AG08396 (cell line): ENCODE data around the gene MRPS27.

Experiments used
- DNase-seq: peaks from one replicate; pipeline ENCODE4 v3.0.0; 2012; ENCODE audit warnings: low spot score, mixed read lengths

Gene MRPS27

DNA sequence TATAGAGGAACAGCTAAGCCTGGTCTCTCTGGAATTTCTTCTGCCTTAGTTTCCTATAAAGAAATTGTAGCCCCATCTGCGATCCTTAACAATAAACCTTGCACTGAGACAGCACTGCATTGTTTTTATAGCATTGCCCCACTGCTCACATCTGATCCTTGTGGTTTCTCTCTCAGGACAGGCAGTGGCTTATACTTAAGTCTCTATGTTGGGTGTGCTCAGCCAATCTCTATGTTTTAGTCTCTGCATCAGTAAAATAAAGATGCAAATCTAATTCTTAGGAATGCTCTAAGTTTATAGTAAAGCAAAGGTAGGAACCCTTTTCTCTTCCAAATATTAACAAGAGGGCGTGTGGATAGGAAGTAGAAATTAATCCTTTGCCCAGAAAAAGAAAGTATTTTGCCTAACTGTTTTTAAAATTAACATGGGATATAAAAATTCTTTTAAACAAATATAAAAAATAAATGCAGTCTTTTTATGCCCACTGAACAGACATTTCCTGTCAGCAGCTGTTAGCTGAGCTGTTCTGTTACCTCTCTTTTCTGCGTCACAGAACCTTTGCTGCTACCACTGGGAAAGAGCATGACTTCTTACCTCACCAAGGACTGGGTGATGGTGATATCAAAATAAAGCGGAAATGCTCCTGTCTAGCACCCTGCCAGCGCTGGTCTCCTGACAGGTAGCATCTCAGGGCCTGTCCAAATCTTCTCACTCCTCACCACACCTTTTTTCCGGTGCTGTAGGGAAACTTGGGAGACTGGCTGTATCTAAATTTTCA, 29.5 kb downstream of the MRPS27 start:
- DNase-seq, result no peak

DNA sequence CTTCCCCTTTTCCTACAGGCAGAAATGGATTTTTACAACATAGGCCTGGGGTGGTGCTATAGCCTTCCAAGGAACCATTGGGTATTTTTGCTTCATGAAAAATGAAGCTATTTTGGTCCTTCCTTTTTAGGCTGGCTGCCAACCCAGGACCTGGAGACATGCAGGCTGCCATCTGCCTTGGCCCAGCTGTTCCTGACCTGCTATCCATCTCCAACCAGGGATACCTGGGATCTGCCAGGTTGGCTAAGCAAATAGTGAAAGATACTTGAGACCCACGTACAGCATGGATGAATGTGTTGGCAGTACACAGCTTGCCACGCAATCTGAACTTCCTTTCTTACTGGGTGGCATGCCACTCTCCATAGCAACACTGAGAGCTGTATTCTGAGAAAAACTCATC, 31.1 kb downstream of the MRPS27 start:
- DNase-seq, result no peak

DNA sequence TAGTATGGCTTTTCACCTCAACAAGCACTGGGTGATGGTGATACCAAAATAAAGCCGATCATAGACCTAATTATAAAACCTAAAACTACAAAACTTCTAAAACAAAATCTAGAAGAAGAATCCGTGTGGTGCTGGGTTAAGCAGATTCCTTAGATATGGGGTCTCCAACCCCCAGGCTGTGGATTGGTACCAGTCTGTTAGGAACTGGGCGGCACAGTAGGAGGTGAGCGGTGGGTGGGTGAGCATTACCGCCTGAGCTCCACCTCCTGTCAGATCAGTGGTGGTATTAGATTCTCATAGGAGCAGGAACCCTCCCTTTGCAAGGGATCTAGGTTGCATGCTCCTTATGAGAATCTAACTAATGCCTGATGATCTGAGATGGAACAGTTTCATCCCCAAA, 33.2 kb downstream of the MRPS27 start:
- DNase-seq, result no peak

DNA sequence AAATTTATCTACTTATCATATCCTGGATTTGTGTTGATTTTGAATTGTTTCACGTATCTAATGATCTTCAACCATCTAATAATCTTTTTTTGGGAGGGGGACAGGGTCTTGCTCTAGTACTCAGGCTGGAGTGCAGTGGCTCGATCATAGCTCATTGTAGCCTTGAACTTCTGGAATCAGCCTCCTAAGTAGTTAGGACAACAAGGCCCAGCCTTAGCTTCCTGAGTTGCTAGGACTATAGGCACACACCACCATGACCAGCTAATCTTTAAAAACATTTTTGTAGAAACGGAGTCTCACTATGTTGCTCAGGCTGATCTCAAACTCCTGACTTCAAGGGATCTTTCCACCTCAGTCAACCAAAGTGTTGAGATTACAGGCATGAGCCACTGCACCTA, 34.6 kb downstream of the MRPS27 start:
- no peak for DNase-seq

DNA sequence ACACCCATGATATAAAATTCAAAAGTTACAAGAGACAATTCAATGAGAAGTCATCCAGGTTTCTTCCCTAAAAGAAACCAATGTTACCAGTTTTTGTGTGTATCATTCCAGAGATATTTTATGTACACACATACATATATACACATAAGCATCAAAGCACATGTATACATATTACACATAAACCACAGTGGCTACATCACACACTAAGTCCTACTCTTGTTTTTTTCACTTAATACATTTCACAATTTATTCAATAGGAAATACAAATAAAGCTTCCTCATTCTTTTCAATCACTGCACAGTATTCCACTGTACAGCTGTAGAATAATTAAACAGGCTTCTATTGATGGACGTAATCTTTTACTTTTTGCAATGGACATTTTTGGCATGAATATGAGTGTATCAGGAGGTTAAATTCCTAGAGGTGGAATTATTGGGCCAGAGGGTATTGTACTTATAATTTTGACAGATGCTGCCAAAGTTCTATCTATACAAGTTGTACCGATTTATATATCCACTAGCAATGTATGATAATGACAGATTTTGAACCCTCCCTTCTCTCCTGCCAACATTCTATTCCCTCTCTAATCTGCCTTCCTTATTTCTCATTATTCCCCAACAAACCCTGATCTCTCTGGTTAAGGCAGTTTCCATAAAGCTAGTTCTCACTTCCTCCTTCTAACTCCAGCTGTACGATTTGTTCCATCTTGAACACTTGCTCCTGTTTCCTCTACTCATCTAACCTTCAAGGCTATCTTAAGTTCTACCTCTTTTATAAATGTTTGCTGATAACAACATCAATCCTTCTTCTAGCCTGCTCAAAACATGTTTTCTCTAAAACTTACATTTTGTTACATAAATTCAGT, 35.2 kb downstream of the MRPS27 start:
- DNase-seq, result no peak

DNA sequence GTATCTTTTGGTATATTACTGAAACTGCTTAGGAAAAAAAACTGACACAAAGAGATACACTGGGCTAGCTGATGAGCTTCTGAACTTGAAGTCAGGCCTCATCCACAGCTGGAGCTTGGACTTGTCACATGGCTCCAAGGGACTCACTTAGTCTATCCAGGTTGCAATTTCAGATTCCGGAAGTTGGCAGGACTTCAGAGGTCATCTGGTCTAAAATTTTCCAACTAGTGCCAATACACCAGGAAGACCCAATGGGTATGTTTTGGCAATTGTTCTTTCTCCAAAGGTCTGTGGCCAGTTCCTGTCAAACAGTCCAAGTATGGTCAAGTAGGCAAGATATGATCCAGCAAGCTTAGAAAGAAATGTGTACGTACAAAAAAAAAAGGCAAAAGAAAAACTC, 36.7 kb downstream of the MRPS27 start:
- DNase-seq, result no peak

DNA sequence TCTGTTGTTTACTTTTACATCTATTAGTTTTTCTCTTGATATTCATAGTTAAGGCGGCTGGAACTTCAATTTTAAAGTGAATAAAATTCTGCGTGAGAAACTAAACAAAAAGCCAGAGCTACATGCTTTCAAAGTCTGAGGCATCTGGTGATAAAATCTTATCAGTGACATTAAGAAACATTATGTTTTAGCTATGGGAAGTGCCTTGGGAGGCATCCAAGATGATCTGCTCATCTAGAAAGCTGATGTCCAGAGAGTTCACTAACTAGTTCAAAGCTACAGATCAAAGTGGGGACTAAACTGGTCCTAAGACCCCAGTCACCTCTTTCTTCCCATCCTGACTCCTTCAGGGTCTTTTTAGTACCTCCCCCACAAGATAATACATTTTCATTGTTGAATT, 37.2 kb downstream of the MRPS27 start:
- DNase-seq, result peak; percentile 9

DNA sequence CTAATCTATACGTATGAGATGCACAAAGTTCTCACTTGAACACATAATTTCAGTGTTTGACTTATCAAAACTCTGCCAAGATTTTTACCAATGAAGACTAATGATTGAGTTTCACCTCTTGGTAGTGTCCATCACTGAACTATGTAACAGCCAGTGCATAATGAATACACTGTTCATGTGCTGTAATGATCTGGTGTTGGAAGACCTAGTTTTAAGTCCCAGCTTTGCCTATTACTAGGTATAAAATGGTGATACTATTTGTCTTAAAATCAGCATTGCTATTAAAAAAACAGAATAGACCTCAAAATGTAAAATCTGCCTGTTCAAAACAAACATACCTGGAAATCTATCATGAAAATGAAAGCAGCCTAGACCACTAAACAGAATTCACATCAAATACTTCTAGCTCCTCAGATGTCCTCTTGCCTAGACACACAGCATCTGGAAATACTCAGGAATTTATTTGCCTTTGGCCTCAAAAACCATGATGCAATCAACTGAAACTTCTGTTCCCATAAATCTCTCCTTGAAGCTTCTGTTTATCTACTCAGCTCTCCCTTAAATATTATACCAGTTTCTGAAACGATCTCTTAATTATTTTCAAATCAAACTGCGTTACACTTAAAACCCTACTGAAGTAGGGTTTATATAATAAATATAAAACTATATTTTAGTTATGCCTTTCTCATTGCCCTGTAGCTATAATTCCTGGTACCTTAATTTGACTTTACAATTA, 38.1 kb downstream of the MRPS27 start:
- peak; percentile 43 for DNase-seq

DNA sequence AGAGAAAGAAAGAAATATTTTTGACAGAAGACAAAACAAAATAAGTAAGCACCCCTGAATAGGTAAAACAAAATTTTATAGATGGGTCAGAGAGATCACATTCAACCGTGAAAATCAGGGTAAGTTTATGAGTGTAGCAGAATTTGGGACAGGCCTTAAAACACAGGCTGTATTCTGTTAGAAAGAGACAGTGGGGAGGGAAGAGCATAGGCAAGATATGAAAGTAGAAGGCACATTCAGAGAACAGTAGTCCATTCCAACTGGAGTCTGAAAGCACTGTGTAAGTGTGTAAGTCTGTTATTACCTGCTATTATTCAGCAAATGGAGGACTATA, 38.6 kb downstream of the MRPS27 start:
- no peak for DNase-seq

DNA sequence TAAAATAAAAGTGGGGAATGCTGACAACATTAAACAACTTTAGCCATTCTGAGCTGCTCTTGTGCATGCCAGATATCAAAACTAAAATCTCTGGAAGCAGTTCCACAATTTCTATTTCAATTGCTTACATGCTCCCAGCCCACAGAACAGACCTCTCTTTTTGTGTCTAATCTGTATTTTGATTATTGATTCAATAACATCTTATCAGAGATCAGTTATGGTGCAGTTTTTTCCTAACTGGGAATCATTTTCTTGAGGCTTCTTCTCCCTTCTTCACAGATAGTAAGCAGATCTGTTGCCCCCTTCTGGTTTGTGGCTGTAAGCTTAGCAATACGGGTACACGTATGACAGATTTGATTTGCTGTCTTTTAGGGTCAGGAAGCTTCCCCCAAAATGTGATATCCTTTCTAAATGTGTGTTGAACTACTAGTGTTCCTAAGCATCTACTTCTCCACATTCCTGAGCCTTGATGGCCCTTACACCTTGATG, 39.4 kb downstream of the MRPS27 start:
- peak; percentile 37 for DNase-seq

DNA sequence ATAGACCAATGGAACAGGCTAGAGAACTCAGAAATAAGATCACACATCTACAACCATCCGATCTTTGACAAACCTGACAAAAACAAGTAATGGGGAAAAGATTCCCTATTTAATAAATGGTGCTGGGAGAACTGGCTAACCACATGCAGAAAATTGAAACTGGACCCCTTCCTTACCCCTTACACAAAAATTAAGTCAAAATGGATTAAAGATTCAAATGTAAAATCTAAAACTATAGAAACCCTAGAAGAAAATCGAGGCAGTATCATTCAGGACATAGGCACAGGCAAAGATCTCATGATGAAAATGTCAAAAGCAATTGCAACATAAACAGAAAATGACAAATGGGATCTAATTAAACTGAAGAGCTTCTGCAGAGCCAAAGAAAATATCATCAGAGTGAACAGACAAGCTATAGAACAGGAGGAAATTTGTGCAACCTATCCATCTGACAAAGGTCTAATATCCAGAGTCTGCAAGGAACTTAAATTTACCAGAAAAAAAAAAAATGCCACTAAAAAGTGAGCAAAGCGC, 43.8 kb downstream of the MRPS27 start:
- DNase-seq, result no peak

DNA sequence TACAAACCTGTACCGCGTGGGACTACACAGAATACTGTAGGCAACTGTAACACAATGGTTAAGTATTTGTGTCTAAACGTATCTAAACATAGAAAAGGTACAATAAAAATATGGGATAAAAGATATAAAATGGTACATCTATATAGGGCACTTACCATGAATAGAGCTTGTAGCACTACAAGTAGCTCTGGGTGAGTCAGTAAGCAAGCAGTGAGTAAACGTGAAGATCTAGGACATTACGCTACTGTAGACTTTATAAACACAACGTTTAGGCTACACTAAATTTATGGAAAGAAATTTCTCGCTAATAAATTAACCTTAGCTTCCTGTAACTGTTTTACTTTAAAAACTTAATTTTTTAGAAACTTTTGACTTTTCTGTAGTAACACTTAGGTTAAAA, 46.5 kb downstream of the MRPS27 start:
- no peak for DNase-seq

DNA sequence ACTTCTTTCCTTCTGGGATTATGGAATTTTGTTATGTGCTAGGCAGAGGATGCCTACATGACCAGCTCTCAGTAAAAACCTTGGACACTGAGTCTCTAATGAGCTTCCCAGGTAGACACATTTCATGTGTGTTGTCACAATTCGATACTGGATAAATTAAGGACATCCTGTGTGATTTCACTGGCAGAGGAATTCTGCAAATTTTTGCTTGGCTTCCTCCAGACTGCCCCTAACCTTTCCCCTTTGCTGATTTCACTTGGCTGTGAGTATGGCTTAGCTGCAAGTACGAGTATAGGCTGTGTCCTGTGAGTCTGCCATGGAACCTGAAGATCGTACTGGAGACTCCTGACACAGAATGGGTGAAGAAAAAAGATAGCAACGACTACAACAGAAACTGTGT, 47.6 kb downstream of the MRPS27 start:
- no peak for DNase-seq

DNA sequence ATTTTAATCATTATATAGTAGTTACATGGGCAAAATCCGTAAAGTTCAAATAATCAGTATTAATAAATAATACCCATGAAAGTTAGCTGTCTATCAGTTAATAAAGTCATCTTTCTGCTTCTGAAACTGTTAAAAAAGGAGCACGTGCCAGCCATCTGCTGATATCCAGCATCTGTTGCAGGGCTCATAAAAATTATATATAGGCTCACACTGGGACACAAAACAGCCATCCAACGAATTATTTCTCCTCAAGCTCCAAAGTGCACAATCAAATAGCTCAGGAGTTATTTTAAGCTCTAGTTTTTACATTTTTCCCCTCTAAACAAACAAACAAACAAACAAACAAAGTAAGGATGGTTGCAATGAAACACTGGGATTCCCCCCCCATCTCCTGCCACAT, 48.3 kb downstream of the MRPS27 start:
- no peak for DNase-seq

DNA sequence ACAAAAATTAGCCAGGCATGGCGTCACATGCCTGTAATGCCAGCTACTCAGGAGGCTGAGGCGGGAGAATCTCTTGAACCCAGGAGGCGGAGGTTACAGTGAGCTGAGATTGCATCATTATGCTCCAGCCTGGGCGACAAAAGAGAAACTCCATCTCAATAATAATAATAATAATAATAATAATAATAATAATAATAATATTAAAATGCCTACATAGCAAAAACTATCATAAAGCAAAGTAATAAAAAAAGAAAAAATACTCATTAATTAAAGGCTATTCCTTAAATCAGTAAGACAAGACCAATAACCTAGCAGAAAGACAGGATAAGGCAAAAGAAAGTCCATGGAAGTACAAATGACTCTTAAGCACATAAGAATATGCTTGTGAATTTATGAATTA, 50.0 kb downstream of the MRPS27 start:
- no peak for DNase-seq

DNA sequence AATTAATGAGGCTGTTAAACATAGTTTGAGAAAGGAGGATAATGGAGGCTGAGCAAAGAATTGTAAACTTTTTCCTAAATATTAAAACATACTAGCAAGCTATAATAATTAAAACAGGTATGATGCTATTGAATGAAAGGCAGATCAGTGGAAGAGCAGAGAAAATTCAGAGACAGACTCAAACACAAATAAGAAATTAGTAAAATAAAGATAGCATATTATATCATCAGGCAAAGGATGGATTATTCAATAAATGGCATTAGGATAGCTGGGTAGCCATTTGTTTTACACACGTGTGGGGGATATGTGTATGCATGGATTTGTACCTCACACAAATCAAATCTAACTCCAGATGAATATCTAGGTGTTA, 50.6 kb downstream of the MRPS27 start:
- DNase-seq, result no peak

DNA sequence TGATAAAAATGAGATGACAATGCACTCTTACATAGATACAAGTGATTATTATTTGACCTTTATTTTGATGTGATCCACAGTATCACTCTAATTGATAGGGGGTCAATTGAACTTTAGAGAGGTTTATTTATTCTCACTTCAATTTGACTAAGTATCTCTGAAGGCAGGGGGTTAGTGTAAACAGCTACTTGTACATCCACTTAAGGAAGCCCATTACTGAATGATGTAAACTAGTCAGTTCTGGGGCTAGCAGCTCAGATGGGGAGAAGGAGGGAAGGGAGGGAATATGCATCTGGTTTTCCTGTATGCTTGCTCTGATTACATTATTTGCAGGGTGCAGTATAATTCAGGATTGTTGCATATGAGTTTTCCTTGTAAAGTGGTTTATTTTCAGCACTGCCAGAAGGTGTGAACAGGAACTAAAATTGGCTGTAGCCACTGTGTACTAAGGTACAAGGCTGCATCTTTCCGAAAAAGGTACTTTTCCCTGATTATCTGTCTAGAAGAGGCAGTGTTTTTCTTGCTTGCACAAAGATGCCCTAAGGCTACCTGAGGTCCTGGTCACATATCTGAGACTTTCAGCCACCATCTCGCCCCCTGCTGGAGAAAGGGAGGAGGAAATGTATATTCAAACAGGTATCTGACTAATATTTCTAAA, 51.2 kb downstream of the MRPS27 start:
- peak; percentile 21 for DNase-seq

DNA sequence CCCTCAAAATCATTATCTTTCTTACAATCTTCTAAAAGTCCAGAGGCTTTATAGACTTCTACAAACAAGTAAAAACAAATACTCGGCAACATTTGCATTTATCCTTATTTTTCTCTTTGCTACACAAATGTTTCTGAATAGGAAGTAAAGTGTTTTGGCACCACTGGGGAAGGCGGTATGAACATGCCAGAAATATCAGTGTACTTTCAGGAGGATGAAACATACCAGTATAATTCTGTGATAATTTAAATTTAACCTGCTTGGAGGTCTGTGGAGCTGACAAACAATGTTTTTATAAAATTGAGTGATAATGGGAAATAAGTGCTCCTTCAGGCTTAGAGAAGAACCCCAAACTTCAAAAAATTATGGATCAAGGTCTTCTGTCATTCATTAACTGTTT, 51.8 kb downstream of the MRPS27 start:
- no peak for DNase-seq

DNA sequence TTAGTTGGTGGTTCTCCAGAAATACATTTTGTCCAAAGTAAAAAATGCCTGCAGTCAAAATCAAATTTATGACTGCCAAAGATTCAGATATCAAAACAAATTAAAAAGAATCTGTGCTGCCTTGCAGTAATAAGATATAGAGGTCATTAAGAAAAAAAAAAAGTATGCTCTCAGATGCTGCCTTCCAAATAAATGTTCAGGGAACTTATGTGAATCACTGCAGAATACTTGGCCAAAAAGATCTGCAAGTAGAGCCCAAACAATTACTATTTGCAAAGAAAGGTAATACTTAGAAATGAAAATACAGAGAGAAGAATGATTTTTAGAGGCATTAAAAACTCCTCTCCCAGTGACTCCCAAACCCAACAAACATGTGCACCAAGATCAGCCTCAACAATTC, 52.4 kb downstream of the MRPS27 start:
- DNase-seq, result no peak

DNA sequence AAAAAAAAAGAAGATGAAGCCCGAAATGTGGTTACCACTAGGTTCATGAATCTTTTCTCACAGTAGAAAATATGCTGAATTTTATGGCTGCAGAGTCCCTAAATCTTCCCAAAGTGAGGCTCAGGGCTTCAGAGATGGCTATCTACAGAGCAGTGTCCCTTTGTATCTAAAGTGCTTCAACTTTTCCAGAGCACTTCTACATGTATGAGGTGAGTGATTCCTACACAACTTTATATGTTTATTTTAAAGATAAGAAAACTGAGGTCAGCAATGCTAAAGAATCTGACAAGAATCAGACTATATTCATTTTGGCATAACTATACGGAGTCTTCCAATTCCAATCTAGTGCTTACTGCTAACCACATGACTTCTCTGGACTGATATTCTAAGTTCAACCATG, 53.2 kb downstream of the MRPS27 start:
- DNase-seq, result no peak

DNA sequence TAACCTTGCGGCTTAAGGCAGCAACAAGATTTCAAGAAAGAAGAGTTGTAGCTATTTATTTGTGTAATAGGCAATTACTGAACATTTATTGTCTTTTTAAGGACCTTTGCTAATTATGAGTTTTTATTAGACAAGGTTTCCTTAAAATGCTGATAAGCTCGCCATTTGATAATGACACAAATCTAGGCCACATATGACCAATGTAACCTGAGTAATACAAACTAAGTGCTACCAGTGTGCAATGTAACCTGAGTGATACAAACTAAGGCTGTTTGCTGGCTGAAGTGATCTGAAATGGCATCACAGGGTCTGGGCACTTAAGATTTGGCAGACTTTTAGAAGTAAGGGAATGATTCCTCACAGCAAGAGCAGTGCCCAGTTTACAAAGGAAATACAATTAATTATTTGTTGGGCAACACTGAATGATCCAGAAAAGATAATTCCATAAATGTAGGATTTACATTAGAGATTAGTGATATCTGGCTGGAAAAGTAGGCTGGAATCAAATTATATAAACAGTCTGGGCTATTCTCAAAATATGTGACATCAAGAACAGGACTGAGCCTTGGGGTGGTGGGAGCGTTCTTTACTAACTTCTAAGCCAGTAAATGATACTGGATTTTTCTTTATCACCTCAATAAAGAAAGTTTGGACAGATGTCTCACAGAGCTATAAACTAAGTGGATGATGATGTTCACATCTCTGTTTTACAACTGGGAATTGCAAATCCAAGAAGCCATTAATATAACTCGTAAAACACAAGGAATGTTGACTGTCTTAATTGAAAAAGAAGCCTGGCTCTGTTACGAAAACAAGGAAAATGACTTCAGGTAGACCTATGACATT, 54.8 kb downstream of the MRPS27 start:
- DNase-seq, result no peak
